Activated CD8-positive, alpha-beta memory T cell treated with anti-CD3 and anti-CD28 coated beads, Interleukin-2, amount 10 ng/mL, durations not matched to agents 7 days and 5 days (primary cell): Measurements from ENCODE around the gene MAGEA6. TPM values are rescaled to one million over a fixed set of nuclear protein-coding genes. Genes with fewer than 3 reads are reported as not detected.
"Not testable (repeated sequence)": the region's sequence is repeated elsewhere in the genome, so short reads cannot be mapped to it uniquely, and the experiment has no call there.

Source experiments
- ATAC-seq: fragments of 150-1000 bp; cut with Tn5 transposase; one replicate; pipeline ENCODE4 v1.10.0; 2021; ENCODE audit warnings: moderate library complexity
- CTCF ChIA-PET: fragments of 350-600 bp; sonication (Branson Sonifier 250); formaldehyde crosslinking; loops from one replicate; lab custom pipeline; 2021; ENCODE audit warnings: antibody characterized with exemption; lab: Charles Lee
- DNase-seq: peaks from one replicate; pipeline ENCODE4 v3.0.0-alpha.2; 2020
- H3K27ac Mint-ChIP-seq: one replicate; pipeline ENCODE4 v1.8.0; 2021; ENCODE audit warnings: mild to moderate bottlenecking, mixed read lengths
- H3K27me3 Mint-ChIP-seq: one replicate; pipeline ENCODE4 v1.8.0; 2021; ENCODE audit warnings: mixed read lengths
- H3K36me3 Mint-ChIP-seq: one replicate; pipeline ENCODE4 v1.8.0; 2021; ENCODE audit warnings: mild to moderate bottlenecking, mixed read lengths
- H3K4me1 Mint-ChIP-seq: one replicate; pipeline ENCODE4 v1.8.0; 2021; ENCODE audit warnings: mixed read lengths
- H3K4me3 Mint-ChIP-seq: one replicate; pipeline ENCODE4 v1.8.0; 2021; ENCODE audit warnings: mild to moderate bottlenecking, moderate library complexity, mixed read lengths
- H3K9me3 Mint-ChIP-seq: one replicate; pipeline ENCODE4 v1.8.0; 2022; ENCODE audit warnings: low read depth, mixed read lengths
- total RNA-seq, 2 experiments: library from RNA; stranded (reverse); gene quantifications; one replicate each; pipeline ENCODE4 v1.2.3, GENCODE V29; 2021

MAGEA6 gene, protein sequence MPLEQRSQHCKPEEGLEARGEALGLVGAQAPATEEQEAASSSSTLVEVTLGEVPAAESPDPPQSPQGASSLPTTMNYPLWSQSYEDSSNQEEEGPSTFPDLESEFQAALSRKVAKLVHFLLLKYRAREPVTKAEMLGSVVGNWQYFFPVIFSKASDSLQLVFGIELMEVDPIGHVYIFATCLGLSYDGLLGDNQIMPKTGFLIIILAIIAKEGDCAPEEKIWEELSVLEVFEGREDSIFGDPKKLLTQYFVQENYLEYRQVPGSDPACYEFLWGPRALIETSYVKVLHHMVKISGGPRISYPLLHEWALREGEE
- total RNA-seq: not detected

DNA sequence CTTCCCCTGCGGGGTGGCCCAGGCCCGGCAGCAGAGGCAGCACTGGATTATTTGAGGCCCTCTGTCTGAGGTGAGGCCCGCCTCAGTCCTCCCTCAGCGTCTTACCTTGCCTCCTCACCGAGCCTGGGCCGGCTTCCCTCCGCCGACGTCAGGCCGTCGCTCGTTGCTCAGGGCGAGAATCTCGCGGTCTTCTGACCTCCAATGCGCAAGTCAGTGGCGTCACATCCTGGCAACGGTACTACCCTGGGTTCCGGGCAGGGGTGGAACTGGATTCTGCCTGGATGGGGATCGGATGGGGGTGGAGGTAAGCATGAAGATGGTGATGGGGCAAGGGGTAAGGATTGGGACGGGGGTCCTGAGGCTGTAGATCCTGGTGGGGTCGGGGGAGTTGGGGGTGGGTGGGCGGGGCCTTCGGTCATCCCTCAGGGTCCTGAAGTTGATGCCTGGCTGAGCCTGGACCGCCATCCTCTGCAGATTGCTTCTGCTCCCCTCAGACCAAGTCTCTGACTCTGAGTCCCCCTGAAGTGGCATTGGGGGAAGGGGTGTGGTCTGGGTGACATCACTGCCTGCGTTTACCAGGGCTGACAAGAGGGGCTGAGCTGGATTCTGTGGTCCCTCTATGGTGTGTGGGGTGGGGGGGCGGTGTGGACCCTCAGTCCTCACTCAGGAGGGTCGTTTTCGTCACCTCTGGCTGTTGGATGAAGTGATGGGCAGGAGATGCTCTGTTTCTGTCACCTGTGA is at the start of gene MAGEA6:
Gene MAGEA6 (minus strand): TSS at position 141 of the 741 bp plus-strand sequence. CDS start 2,039 bp downstream, outside the sequence.
- ATAC-seq, H3K36me3 Mint-ChIP-seq, H3K4me1 Mint-ChIP-seq, H3K27me3 Mint-ChIP-seq, H3K4me3 Mint-ChIP-seq, CTCF ChIA-PET, H3K27ac Mint-ChIP-seq, H3K9me3 Mint-ChIP-seq, DNase-seq: not testable (repeated sequence)

DNA sequence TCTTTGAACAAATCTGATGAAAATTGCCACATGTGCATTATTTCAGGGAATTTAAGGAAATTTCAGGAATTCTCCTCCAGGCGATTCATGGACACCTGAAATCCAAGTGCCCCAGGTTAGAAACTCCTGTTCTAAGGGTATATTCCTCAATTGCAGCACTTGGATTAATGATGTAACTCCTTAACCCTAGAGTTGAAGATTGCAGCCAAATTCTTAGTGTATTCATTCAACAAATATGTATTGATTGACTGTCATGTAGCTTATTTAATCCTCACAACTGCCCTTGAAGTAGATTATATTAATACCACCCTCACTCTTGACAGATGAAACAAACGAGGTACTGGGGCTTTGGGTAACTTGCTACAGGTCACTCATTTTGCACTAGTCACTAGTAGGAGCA is 49.8 kb upstream of the MAGEA6 start:
- peaks cover 8% of the 10 kb centered on the region for H3K27me3 Mint-ChIP-seq
- H3K36me3 Mint-ChIP-seq: no peaks in the 10 kb centered on the region
- peaks cover 13% of the 10 kb centered on the region for H3K4me1 Mint-ChIP-seq
- H3K9me3 Mint-ChIP-seq: no peaks in the 10 kb centered on the region
- H3K4me3 Mint-ChIP-seq: no peak overlapping the region
- DNase-seq (no peak), ATAC-seq (no peak)
- CTCF ChIA-PET: no interaction called here
- no peak overlapping the region for H3K27ac Mint-ChIP-seq

DNA sequence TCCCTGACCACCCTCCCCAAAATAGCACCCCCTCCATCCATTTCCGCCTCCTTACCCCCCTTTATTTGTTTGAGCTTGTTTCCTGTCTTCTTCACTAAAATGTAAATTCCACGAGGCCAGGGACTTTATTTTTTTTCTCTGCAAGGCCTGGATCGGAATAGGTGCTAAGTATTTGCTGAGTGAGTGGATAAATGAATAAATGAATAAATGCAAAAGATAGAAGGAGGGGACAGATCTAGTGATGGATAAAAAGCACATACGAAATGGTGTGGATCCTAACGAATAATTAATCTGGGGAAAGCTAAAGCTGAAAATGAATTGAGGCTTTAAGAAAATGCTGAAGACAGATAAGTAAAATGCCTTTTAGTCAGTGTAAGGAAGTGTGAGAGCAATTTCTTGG is 48.9 kb upstream of the MAGEA6 start:
- CTCF ChIA-PET: no interaction called here
- Mint-ChIP-seq H3K4me3 (no peak overlapping the region), H3K27me3 (peaks cover 8% of the 10 kb centered on the region), H3K4me1 (peaks cover 21% of the 10 kb centered on the region), H3K27ac (no peak overlapping the region), H3K9me3 (no peaks in the 10 kb centered on the region), H3K36me3 (no peaks in the 10 kb centered on the region)
- ATAC-seq (no peak), DNase-seq (no peak)

- CTCF ChIA-PET: interaction anchor here (0.7 to 0.9 kb wide), 2 partner anchors 14 to 742 kb away, joined by 3 to 5 read pairs; partner anchors contain the start of genes CETN2 and NSDHL
- no peaks in the 10 kb centered on the region for H3K36me3 Mint-ChIP-seq
Observed at GRCh38 chrX:152817078-152817764, 47.7 kb upstream of the MAGEA6 start.

GRCh38 chrX:152814048-152814447 is 44.6 kb upstream of the MAGEA6 start:
- Mint-ChIP-seq H3K4me3 (no peak overlapping the region), H3K27ac (no peak overlapping the region), H3K4me1 (peaks cover 15% of the 10 kb centered on the region), H3K36me3 (no peaks in the 10 kb centered on the region), H3K9me3 (no peaks in the 10 kb centered on the region), H3K27me3 (peaks cover 4% of the 10 kb centered on the region)
- DNase-seq: no peak
- CTCF ChIA-PET: interaction anchor here (1.6 kb wide), 1 partner anchor 7 kb away, joined by 4 read pairs; no protein-coding TSS in a partner anchor
- ATAC-seq: no peak

More at GRCh38 chrX:152817078-152817764, 47.7 kb upstream of the MAGEA6 start:
- Mint-ChIP-seq H3K27ac (no peak overlapping the region), H3K9me3 (no peaks in the 10 kb centered on the region), H3K4me1 (peaks cover 25% of the 10 kb centered on the region), H3K4me3 (no peak overlapping the region), H3K27me3 (peaks cover 8% of the 10 kb centered on the region)
- DNase-seq (no peak), ATAC-seq (no peak)

DNA sequence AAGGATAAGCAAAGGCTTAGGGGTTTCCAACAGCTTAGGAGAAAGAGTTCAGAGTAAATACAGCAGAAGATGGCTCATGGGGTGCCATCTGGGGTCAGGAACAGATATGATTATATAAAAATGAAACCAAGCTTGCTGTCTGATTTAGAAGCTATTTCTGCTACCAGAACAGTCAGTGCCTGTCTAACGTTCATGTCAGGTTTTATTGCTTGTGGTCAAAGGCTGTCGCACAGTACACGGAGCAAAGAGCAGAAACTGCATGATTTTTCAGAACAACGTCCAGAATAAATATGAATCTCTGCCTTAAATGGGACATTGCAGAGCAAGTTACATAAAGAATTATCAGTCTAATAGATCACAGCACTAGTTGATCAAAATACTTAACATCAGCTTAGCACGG is 43.7 kb upstream of the MAGEA6 start:
- H3K9me3 Mint-ChIP-seq: no peaks in the 10 kb centered on the region
- no peak overlapping the region for H3K4me3 Mint-ChIP-seq
- H3K4me1 Mint-ChIP-seq: peaks cover 15% of the 10 kb centered on the region
- peaks cover 6% of the 10 kb centered on the region for H3K27me3 Mint-ChIP-seq
- CTCF ChIA-PET: interaction anchor here (1.6 kb wide), 1 partner anchor 8 kb away, joined by 4 read pairs; no protein-coding TSS in a partner anchor
- H3K36me3 Mint-ChIP-seq: no peaks in the 10 kb centered on the region
- no peak overlapping the region for H3K27ac Mint-ChIP-seq
- no peak for DNase-seq
- ATAC-seq: no peak

GRCh38 chrX:152810403-152810802 is 40.9 kb upstream of the MAGEA6 start:
- H3K27me3 Mint-ChIP-seq: peaks cover 6% of the 10 kb centered on the region
- peaks cover 18% of the 10 kb centered on the region for H3K4me1 Mint-ChIP-seq
- CTCF ChIA-PET: no interaction called here
- ATAC-seq (no peak), DNase-seq (no peak)
- H3K9me3 Mint-ChIP-seq: no peaks in the 10 kb centered on the region
- H3K27ac Mint-ChIP-seq: no peak overlapping the region
- no peaks in the 10 kb centered on the region for H3K36me3 Mint-ChIP-seq
- H3K4me3 Mint-ChIP-seq: no peak overlapping the region

- no peak overlapping the region for H3K27ac Mint-ChIP-seq
- peaks cover 3% of the 10 kb centered on the region for H3K4me1 Mint-ChIP-seq
Observed at GRCh38 chrX:152806035-152806434, 36.5 kb upstream of the MAGEA6 start.

DNA sequence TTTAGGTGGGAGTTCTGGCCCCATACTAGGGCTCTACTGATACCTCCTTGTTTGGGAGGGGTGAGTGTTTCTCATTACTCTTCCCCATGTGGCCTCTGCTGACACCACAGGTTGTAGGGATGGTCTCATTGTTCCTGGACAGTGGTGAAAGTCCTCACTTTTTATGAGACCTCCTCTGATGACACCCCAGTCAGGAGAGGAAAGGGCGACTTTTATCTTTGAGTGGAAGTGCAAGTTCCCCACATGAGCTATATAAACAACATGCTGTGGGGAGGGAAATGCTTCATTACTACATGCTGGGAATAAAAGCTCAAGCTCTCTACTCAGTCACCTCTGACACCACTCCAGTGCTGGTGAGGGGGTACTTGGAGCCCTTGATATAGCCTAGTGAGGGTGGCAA is 29.5 kb upstream of the MAGEA6 start:
- H3K27me3 Mint-ChIP-seq: peaks cover 13% of the 10 kb centered on the region
- no peaks in the 10 kb centered on the region for H3K4me1 Mint-ChIP-seq
- no peak overlapping the region for H3K27ac Mint-ChIP-seq
- H3K4me3 Mint-ChIP-seq: no peak overlapping the region
- no peaks in the 10 kb centered on the region for H3K9me3 Mint-ChIP-seq
- no peak for DNase-seq
- ATAC-seq: no peak
- no peaks in the 10 kb centered on the region for H3K36me3 Mint-ChIP-seq
- CTCF ChIA-PET: no interaction called here

More at GRCh38 chrX:152806035-152806434, 36.5 kb upstream of the MAGEA6 start:
- CTCF ChIA-PET: no interaction called here
- no peak overlapping the region for H3K4me3 Mint-ChIP-seq
- H3K36me3 Mint-ChIP-seq: no peaks in the 10 kb centered on the region
- ATAC-seq: no peak
- no peaks in the 10 kb centered on the region for H3K9me3 Mint-ChIP-seq
- H3K27me3 Mint-ChIP-seq: peaks cover 14% of the 10 kb centered on the region
- no peak for DNase-seq

GRCh38 chrX:152787062-152787461 is 17.6 kb upstream of the MAGEA6 start:
- CTCF ChIA-PET, H3K4me1 Mint-ChIP-seq, H3K27me3 Mint-ChIP-seq, H3K4me3 Mint-ChIP-seq, H3K9me3 Mint-ChIP-seq, H3K27ac Mint-ChIP-seq, DNase-seq, H3K36me3 Mint-ChIP-seq: not testable (repeated sequence)
- ATAC-seq: peak; percentile 42

DNA sequence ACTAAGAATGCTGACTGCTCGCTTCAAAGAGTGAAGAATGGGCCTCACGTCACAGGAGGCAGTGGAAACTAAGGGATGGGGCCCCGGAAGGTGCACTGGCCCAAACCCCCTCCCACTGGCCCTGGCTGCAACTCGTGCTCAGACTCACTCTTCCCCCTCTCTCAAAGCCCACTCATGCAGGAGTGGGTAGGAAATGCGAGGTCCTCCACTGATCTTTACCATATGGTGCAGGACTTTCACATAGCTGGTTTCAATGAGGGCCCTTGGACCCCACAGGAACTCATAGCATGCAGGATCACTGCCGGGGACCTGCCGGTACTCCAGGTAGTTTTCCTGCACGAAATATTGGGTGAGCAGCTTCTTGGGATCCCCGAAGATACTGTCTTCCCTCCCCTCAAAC is 2.9 kb downstream of the MAGEA6 start:
- ATAC-seq, H3K27me3 Mint-ChIP-seq, H3K4me1 Mint-ChIP-seq, H3K9me3 Mint-ChIP-seq, DNase-seq, CTCF ChIA-PET, H3K36me3 Mint-ChIP-seq, H3K4me3 Mint-ChIP-seq, H3K27ac Mint-ChIP-seq: not testable (repeated sequence)

- H3K36me3 Mint-ChIP-seq, H3K4me1 Mint-ChIP-seq, H3K27me3 Mint-ChIP-seq, ATAC-seq, H3K9me3 Mint-ChIP-seq, CTCF ChIA-PET, DNase-seq, H3K27ac Mint-ChIP-seq, H3K4me3 Mint-ChIP-seq: not testable (repeated sequence)
Observed at GRCh38 chrX:152761582-152761981, 7.9 kb downstream of the MAGEA6 start.

DNA sequence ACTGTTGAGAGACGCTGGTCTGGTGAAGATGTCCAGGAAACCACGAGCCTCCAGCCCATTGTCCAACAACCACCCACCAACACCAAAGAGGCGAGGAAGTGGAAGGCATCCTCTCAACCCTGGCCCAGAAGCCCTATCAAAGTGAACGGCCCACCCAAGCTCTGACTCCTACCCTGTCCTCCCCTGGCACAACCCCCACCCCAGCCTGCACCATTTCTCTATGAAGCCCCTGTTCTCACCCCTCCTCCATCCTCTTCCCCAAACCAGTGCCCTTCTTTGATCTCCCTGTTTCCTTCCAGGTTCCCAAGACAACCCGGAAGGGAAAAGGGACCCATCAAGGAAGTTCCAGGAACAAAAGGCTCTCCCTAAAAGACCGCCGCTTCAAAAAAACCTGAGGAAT is 9.9 kb downstream of the MAGEA6 start:
- H3K27me3 Mint-ChIP-seq, H3K4me1 Mint-ChIP-seq, DNase-seq, ATAC-seq, H3K27ac Mint-ChIP-seq, CTCF ChIA-PET, H3K9me3 Mint-ChIP-seq, H3K4me3 Mint-ChIP-seq, H3K36me3 Mint-ChIP-seq: not testable (repeated sequence)
